ENCODE measurements around the gene BNC2. TPM values are rescaled to one million over a fixed set of nuclear protein-coding genes. Genes with fewer than 3 reads are reported as not detected.

BNC2 gene
- total RNA-seq, 2 experiments from 2014 or later = not detected

- ATAC-seq (no peak), DNase-seq (no peak)
- CTCF ChIA-PET = no interaction called here
- Mint-ChIP-seq H3K4me1 (no peaks in the 10 kb centered on the region), H3K36me3 (ENCODE audit: low read depth) (no peaks in the 10 kb centered on the region), H3K9me3 (ENCODE audit: low read depth) (no peaks in the 10 kb centered on the region), H3K4me3 (no peak overlapping the region), H3K27me3 (peaks cover 15% of the 10 kb centered on the region), H3K27ac (no peak overlapping the region)
- POLR2A ChIA-PET = no interaction called here
- intact Hi-C loops (cut with DNase I, micrococcal nuclease) = loop anchor here in 1 of 2 experiments (5.0 kb wide), 1 partner anchor 51 kb away; no protein-coding TSS in a partner anchor
These were observed 44.4 kb downstream of the BNC2 start for GRCh38 chr9:16825971-16826625.

GRCh38 chr9:16825331-16825725, 45.1 kb downstream of the BNC2 start:
- H3K27ac Mint-ChIP-seq = no peak overlapping the region
- H3K9me3 Mint-ChIP-seq (ENCODE audit: low read depth) = no peaks in the 10 kb centered on the region
- intact Hi-C loops (cut with DNase I, micrococcal nuclease) = loop anchor here in 1 of 2 experiments (5.0 kb wide), 1 partner anchor 52 kb away; no protein-coding TSS in a partner anchor
- ATAC-seq = no peak
- DNase-seq = no peak
- peaks cover 15% of the 10 kb centered on the region for H3K27me3 Mint-ChIP-seq
- ChIA-PET CTCF (no interaction called here), POLR2A (no interaction called here)
- no peaks in the 10 kb centered on the region for H3K4me1 Mint-ChIP-seq
- H3K4me3 Mint-ChIP-seq = no peak overlapping the region
- H3K36me3 Mint-ChIP-seq (ENCODE audit: low read depth) = no peaks in the 10 kb centered on the region

- ATAC-seq = no peak
These were observed 45.7 kb downstream of the BNC2 start for GRCh38 chr9:16824545-16825330.

GRCh38 chr9:16823906-16824305, 46.6 kb downstream of the BNC2 start:
- POLR2A ChIA-PET = no interaction called here
- CTCF ChIA-PET = no interaction called here
- Mint-ChIP-seq H3K36me3 (ENCODE audit: low read depth) (no peaks in the 10 kb centered on the region), H3K9me3 (ENCODE audit: low read depth) (no peaks in the 10 kb centered on the region), H3K4me3 (no peak overlapping the region), H3K4me1 (no peaks in the 10 kb centered on the region), H3K27me3 (peaks cover 12% of the 10 kb centered on the region), H3K27ac (no peak overlapping the region)
- ATAC-seq (no peak), DNase-seq (no peak)
- intact Hi-C loops (cut with DNase I, micrococcal nuclease) = no loop called here

More at GRCh38 chr9:16824545-16825330, 45.7 kb downstream of the BNC2 start:
- CTCF ChIA-PET = no interaction called here
- no peak overlapping the region for H3K27ac Mint-ChIP-seq
- POLR2A ChIA-PET = no interaction called here
- H3K36me3 Mint-ChIP-seq (ENCODE audit: low read depth) = no peaks in the 10 kb centered on the region
- no peaks in the 10 kb centered on the region for H3K9me3 Mint-ChIP-seq (ENCODE audit: low read depth)
- intact Hi-C loops (cut with DNase I, micrococcal nuclease) = loop anchor here in 1 of 2 experiments (5.0 kb wide), 1 partner anchor 53 kb away; no protein-coding TSS in a partner anchor
- H3K4me3 Mint-ChIP-seq = no peak overlapping the region
- no peaks in the 10 kb centered on the region for H3K4me1 Mint-ChIP-seq
- no peak for DNase-seq
- H3K27me3 Mint-ChIP-seq = peaks cover 15% of the 10 kb centered on the region

GRCh38 chr9:16821344-16821743, 49.1 kb downstream of the BNC2 start:
- Mint-ChIP-seq H3K9me3 (ENCODE audit: low read depth) (no peaks in the 10 kb centered on the region), H3K27ac (no peak overlapping the region), H3K4me3 (no peak overlapping the region), H3K36me3 (ENCODE audit: low read depth) (no peaks in the 10 kb centered on the region), H3K4me1 (no peaks in the 10 kb centered on the region), H3K27me3 (no peaks in the 10 kb centered on the region)
- intact Hi-C loops (cut with DNase I, micrococcal nuclease) = no loop called here
- ChIA-PET CTCF (no interaction called here), POLR2A (no interaction called here)
- no peak for ATAC-seq
- no peak for DNase-seq

- intact Hi-C loops (cut with DNase I, micrococcal nuclease) = no loop called here
- Mint-ChIP-seq H3K36me3 (ENCODE audit: low read depth) (no peaks in the 10 kb centered on the region), H3K4me3 (no peak overlapping the region), H3K9me3 (ENCODE audit: low read depth) (no peaks in the 10 kb centered on the region), H3K27me3 (no peaks in the 10 kb centered on the region), H3K27ac (no peak overlapping the region), H3K4me1 (no peaks in the 10 kb centered on the region)
- DNase-seq (no peak), ATAC-seq (no peak)
- CTCF ChIA-PET = no interaction called here
- POLR2A ChIA-PET = no interaction called here
These were observed 53.0 kb downstream of the BNC2 start for GRCh38 chr9:16817514-16817913.

- intact Hi-C loops (cut with DNase I, micrococcal nuclease) = no loop called here
- DNase-seq = no peak
- ATAC-seq = no peak
- Mint-ChIP-seq H3K9me3 (ENCODE audit: low read depth) (no peaks in the 10 kb centered on the region), H3K27me3 (no peaks in the 10 kb centered on the region), H3K36me3 (ENCODE audit: low read depth) (no peaks in the 10 kb centered on the region), H3K27ac (no peak overlapping the region), H3K4me3 (no peak overlapping the region), H3K4me1 (no peaks in the 10 kb centered on the region)
- CTCF ChIA-PET = no interaction called here
- POLR2A ChIA-PET = no interaction called here
These were observed 53.5 kb downstream of the BNC2 start for GRCh38 chr9:16817002-16817401.

GRCh38 chr9:16816011-16816410, 54.5 kb downstream of the BNC2 start:
- POLR2A ChIA-PET = no interaction called here
- CTCF ChIA-PET = no interaction called here
- no peaks in the 10 kb centered on the region for H3K27me3 Mint-ChIP-seq
- H3K27ac Mint-ChIP-seq = no peak overlapping the region
- no peak for ATAC-seq
- DNase-seq = no peak
- intact Hi-C loops (cut with DNase I, micrococcal nuclease) = no loop called here
- no peaks in the 10 kb centered on the region for H3K9me3 Mint-ChIP-seq (ENCODE audit: low read depth)
- H3K4me3 Mint-ChIP-seq = no peak overlapping the region
- H3K36me3 Mint-ChIP-seq (ENCODE audit: low read depth) = no peaks in the 10 kb centered on the region
- H3K4me1 Mint-ChIP-seq = no peaks in the 10 kb centered on the region

- Mint-ChIP-seq H3K27ac (no peak overlapping the region), H3K4me1 (no peaks in the 10 kb centered on the region), H3K36me3 (ENCODE audit: low read depth) (no peaks in the 10 kb centered on the region), H3K4me3 (no peak overlapping the region), H3K27me3 (no peaks in the 10 kb centered on the region), H3K9me3 (ENCODE audit: low read depth) (no peaks in the 10 kb centered on the region)
- CTCF ChIA-PET = no interaction called here
- POLR2A ChIA-PET = no interaction called here
- DNase-seq = no peak
- no peak for ATAC-seq
- intact Hi-C loops (cut with DNase I, micrococcal nuclease) = no loop called here
These were observed 55.4 kb downstream of the BNC2 start for GRCh38 chr9:16815079-16815478.

GRCh38 chr9:16813838-16814237, 56.6 kb downstream of the BNC2 start:
- intact Hi-C loops (cut with DNase I, micrococcal nuclease) = no loop called here
- no peak for ATAC-seq
- POLR2A ChIA-PET = no interaction called here
- Mint-ChIP-seq H3K27ac (no peak overlapping the region), H3K27me3 (no peaks in the 10 kb centered on the region), H3K4me3 (no peak overlapping the region), H3K4me1 (no peaks in the 10 kb centered on the region), H3K9me3 (ENCODE audit: low read depth) (no peaks in the 10 kb centered on the region), H3K36me3 (ENCODE audit: low read depth) (no peaks in the 10 kb centered on the region)
- no peak for DNase-seq
- CTCF ChIA-PET = no interaction called here

- Mint-ChIP-seq H3K4me3 (no peak overlapping the region), H3K27me3 (no peaks in the 10 kb centered on the region), H3K36me3 (ENCODE audit: low read depth) (no peaks in the 10 kb centered on the region), H3K4me1 (no peaks in the 10 kb centered on the region), H3K9me3 (ENCODE audit: low read depth) (no peaks in the 10 kb centered on the region), H3K27ac (no peak overlapping the region)
- DNase-seq (no peak), ATAC-seq (no peak)
- POLR2A ChIA-PET = no interaction called here
- intact Hi-C loops (cut with DNase I, micrococcal nuclease) = no loop called here
- CTCF ChIA-PET = no interaction called here
These were observed 58.3 kb downstream of the BNC2 start for GRCh38 chr9:16811987-16812685.
